Trophoblast cell (in vitro differentiated cells and primary cell): ENCODE results near the gene FYN.

Experiments used
- DNase-seq, 2 donors: peaks; one replicate each; pipeline ENCODE4 v3.0.0-alpha.2; 2016
- H2AFZ ChIP-seq: 2 replicates; pipeline ENCODE4 v1.6.1; 2013; ENCODE audit warnings: low read length, moderate library complexity, mild to moderate bottlenecking; ENCODE audit not compliant: insufficient read depth, poor library complexity
- H2AK5ac ChIP-seq: 2 replicates; pipeline ENCODE4 v1.6.1; 2013; ENCODE audit warnings: mild to moderate bottlenecking, low read length
- H2BK120ac ChIP-seq: 2 replicates; pipeline ENCODE4 v1.6.1; 2013; ENCODE audit warnings: low read length, mild to moderate bottlenecking, moderate library complexity; ENCODE audit not compliant: insufficient read depth, poor library complexity
- H2BK12ac ChIP-seq: 2 replicates; pipeline ENCODE4 v1.6.1; 2013; ENCODE audit warnings: mild to moderate bottlenecking, low read length, moderate library complexity
- H2BK5ac ChIP-seq: 2 replicates; pipeline ENCODE4 v1.6.1; 2013; ENCODE audit warnings: low read length, low read depth, moderate library complexity, mild to moderate bottlenecking; ENCODE audit not compliant: poor library complexity
- H3K14ac ChIP-seq: 2 replicates; pipeline ENCODE4 v1.6.1; 2013; ENCODE audit warnings: mild to moderate bottlenecking, low read length
- H3K18ac ChIP-seq: 2 replicates; pipeline ENCODE4 v1.6.1; 2013; ENCODE audit warnings: mild to moderate bottlenecking, low read length
- H3K23ac ChIP-seq: 2 replicates; pipeline ENCODE4 v1.6.1; 2013; ENCODE audit warnings: low read length
- H3K27ac ChIP-seq: 2 replicates; pipeline ENCODE4 v1.5.1; 2013; ENCODE audit warnings: low read depth, mild to moderate bottlenecking, inconsistent platforms, low read length, moderate library complexity
- H3K27me3 ChIP-seq: 2 replicates; pipeline ENCODE4 v1.6.1; 2013; ENCODE audit warnings: inconsistent platforms, mild to moderate bottlenecking, low read length, moderate library complexity; ENCODE audit not compliant: insufficient read depth
- H3K36me3 ChIP-seq, 2 experiments: 1 replicate in 1 of 2; 2 replicates in 1 of 2; pipeline ENCODE4 v1.6.1; 2013; ENCODE audit warnings: low read length in 2 of 2, mild to moderate bottlenecking in 2 of 2, moderate library complexity in 1 of 2; ENCODE audit not compliant: insufficient read depth in 2 of 2, control insufficient read depth in 1 of 2
- H3K4ac ChIP-seq: 2 replicates; pipeline ENCODE4 v1.6.1; 2013; ENCODE audit warnings: low read depth, mild to moderate bottlenecking, low read length, moderate library complexity
- H3K4me1 ChIP-seq, 2 experiments: 1 replicate in 1 of 2; 2 replicates in 1 of 2; pipeline ENCODE4 v1.6.1; 2013; ENCODE audit warnings: low read length in 2 of 2, mild to moderate bottlenecking in 2 of 2, moderate library complexity in 1 of 2; ENCODE audit not compliant: insufficient read depth in 2 of 2, control insufficient read depth in 1 of 2
- H3K4me2 ChIP-seq: 2 replicates; pipeline ENCODE4 v1.6.1; 2013; ENCODE audit warnings: inconsistent platforms, mild to moderate bottlenecking, low read length, moderate library complexity
- H3K4me3 ChIP-seq: 2 replicates; pipeline ENCODE4 v1.5.1; 2013; ENCODE audit warnings: mild to moderate bottlenecking, low read depth, low read length, inconsistent platforms
- H3K79me1 ChIP-seq: one replicate; pipeline ENCODE4 v1.6.1; 2013; ENCODE audit warnings: low read length
- H3K79me2 ChIP-seq: 2 replicates; pipeline ENCODE4 v1.6.1; 2013; ENCODE audit warnings: low read length, mild to moderate bottlenecking; ENCODE audit not compliant: control insufficient read depth, insufficient read depth, poor library complexity
- H3K9ac ChIP-seq: 2 replicates; pipeline ENCODE4 v1.6.1; 2013; ENCODE audit warnings: mild to moderate bottlenecking, low read length
- H3K9me3 ChIP-seq: 2 replicates; pipeline ENCODE4 v1.6.1; 2013; ENCODE audit warnings: low read depth, mild to moderate bottlenecking, control low read depth, inconsistent platforms, low read length; ENCODE audit not compliant: insufficient read depth
- H4K12ac ChIP-seq: 2 replicates; pipeline ENCODE4 v1.6.1; 2013; ENCODE audit warnings: low read depth, mild to moderate bottlenecking, low read length, moderate library complexity
- H4K8ac ChIP-seq: 2 replicates; pipeline ENCODE4 v1.6.1; 2013; ENCODE audit warnings: low read depth, mild to moderate bottlenecking, low read length, moderate library complexity
- H4K91ac ChIP-seq: one replicate; pipeline ENCODE4 v1.6.1; 2013; ENCODE audit warnings: low read depth, mild to moderate bottlenecking, low read length, moderate library complexity
- WGBS: extraction: QIAGEN DNeasy Blood & Tissue Kit; methylation state at CpG from one replicate; pipeline ENCODE4 v1.1.7; 2013; ENCODE audit warnings: missing lambda C conversion rate; ENCODE audit not compliant: insufficient read length, insufficient coverage; ENCODE audit errors: extremely low coverage; 5-methylcytosine and 5-hydroxymethylcytosine counted together

Gene FYN

GRCh38 chr6:111725446-111726112, 147.7 kb downstream of the FYN start:
- H3K27ac ChIP-seq: no peak overlapping the region
- no peaks in the 10 kb centered on the region for H3K79me1 ChIP-seq
- no peaks in the 10 kb centered on the region for H3K36me3 ChIP-seq
- no peaks in the 10 kb centered on the region for H3K4me1 ChIP-seq
- H3K9ac ChIP-seq: no peak overlapping the region
- H3K79me2 ChIP-seq: no peaks in the 10 kb centered on the region
- no CpG with 5 or more reads among the region's 7 CpGs for WGBS
- H3K27me3 ChIP-seq: no peaks in the 10 kb centered on the region
- H4K91ac ChIP-seq: no peak overlapping the region
- no peaks in the 10 kb centered on the region for H3K9me3 ChIP-seq
- no peak overlapping the region for H2BK12ac ChIP-seq
- no peak overlapping the region for H3K14ac ChIP-seq
- no peak overlapping the region for H3K4me2 ChIP-seq
- H3K4me3 ChIP-seq: no peak overlapping the region
- DNase-seq: no peak
- no peak overlapping the region for H3K18ac ChIP-seq
- H4K12ac ChIP-seq: no peak overlapping the region
- H2AK5ac ChIP-seq: no peak overlapping the region
- no peak overlapping the region for H2BK5ac ChIP-seq
- H3K23ac ChIP-seq: no peak overlapping the region
- H4K8ac ChIP-seq: no peak overlapping the region
- H2AFZ ChIP-seq: no peak overlapping the region
- no peak overlapping the region for H3K4ac ChIP-seq
- H2BK120ac ChIP-seq: no peak overlapping the region

GRCh38 chr6:111724505-111724904, 148.7 kb downstream of the FYN start:
- H2BK12ac ChIP-seq: no peak overlapping the region
- H4K8ac ChIP-seq: no peak overlapping the region
- no CpG with 5 or more reads among the region's 3 CpGs for WGBS
- no peaks in the 10 kb centered on the region for H3K9me3 ChIP-seq
- H3K4ac ChIP-seq: no peak overlapping the region
- no peaks in the 10 kb centered on the region for H3K4me1 ChIP-seq
- no peak overlapping the region for H2AK5ac ChIP-seq
- no peak overlapping the region for H4K12ac ChIP-seq
- H3K36me3 ChIP-seq: no peaks in the 10 kb centered on the region
- no peak overlapping the region for H3K27ac ChIP-seq
- H3K9ac ChIP-seq: no peak overlapping the region
- H2BK5ac ChIP-seq: no peak overlapping the region
- no peaks in the 10 kb centered on the region for H3K27me3 ChIP-seq
- H3K23ac ChIP-seq: no peak overlapping the region
- H3K4me3 ChIP-seq: no peak overlapping the region
- H3K79me2 ChIP-seq: no peaks in the 10 kb centered on the region
- no peak overlapping the region for H3K14ac ChIP-seq
- no peak for DNase-seq
- H2AFZ ChIP-seq: no peak overlapping the region
- H4K91ac ChIP-seq: no peak overlapping the region
- no peak overlapping the region for H3K4me2 ChIP-seq
- H3K79me1 ChIP-seq: no peaks in the 10 kb centered on the region
- H3K18ac ChIP-seq: no peak overlapping the region
- H2BK120ac ChIP-seq: no peak overlapping the region

GRCh38 chr6:111724039-111724438, 149.2 kb downstream of the FYN start:
- H3K23ac ChIP-seq: no peak overlapping the region
- no peak overlapping the region for H2BK12ac ChIP-seq
- DNase-seq: no peak
- no peak overlapping the region for H4K91ac ChIP-seq
- H4K12ac ChIP-seq: no peak overlapping the region
- no peak overlapping the region for H2BK5ac ChIP-seq
- no peak overlapping the region for H3K4me2 ChIP-seq
- H3K14ac ChIP-seq: no peak overlapping the region
- no peak overlapping the region for H3K4me3 ChIP-seq
- no peaks in the 10 kb centered on the region for H3K79me2 ChIP-seq
- H2AFZ ChIP-seq: no peak overlapping the region
- H3K27ac ChIP-seq: no peak overlapping the region
- peaks cover 0 to 2% of the 10 kb centered on the region in 2 experiments for H3K36me3 ChIP-seq
- no peak overlapping the region for H3K4ac ChIP-seq
- H3K9ac ChIP-seq: no peak overlapping the region
- H2BK120ac ChIP-seq: no peak overlapping the region
- no CpG with 5 or more reads among the region's 5 CpGs for WGBS
- no peak overlapping the region for H2AK5ac ChIP-seq
- H3K4me1 ChIP-seq: no peaks in the 10 kb centered on the region
- H3K79me1 ChIP-seq: no peaks in the 10 kb centered on the region
- H3K9me3 ChIP-seq: no peaks in the 10 kb centered on the region
- H4K8ac ChIP-seq: no peak overlapping the region
- no peak overlapping the region for H3K18ac ChIP-seq
- no peaks in the 10 kb centered on the region for H3K27me3 ChIP-seq

- Histone ChIP-seq H3K36me3 (peaks cover 0 to 5% of the 10 kb centered on the region in 2 experiments), H3K4ac (no peak overlapping the region), H3K27me3 (no peaks in the 10 kb centered on the region), H3K27ac (no peak overlapping the region), H3K4me2 (no peak overlapping the region), H3K79me2 (no peaks in the 10 kb centered on the region), H4K91ac (no peak overlapping the region), H3K9me3 (no peaks in the 10 kb centered on the region), H3K14ac (no peak overlapping the region), H2BK12ac (no peak overlapping the region), H4K12ac (no peak overlapping the region), H3K4me3 (no peak overlapping the region), H4K8ac (no peak overlapping the region), H2AFZ (no peak overlapping the region), H3K18ac (no peak overlapping the region), H3K4me1 (no peaks in the 10 kb centered on the region), H2AK5ac (no peak overlapping the region), H3K79me1 (no peaks in the 10 kb centered on the region), H2BK120ac (no peak overlapping the region), H3K23ac (no peak overlapping the region), H3K9ac (no peak overlapping the region), H2BK5ac (no peak overlapping the region)
- WGBS: no CpG with 5 or more reads among the region's 7 CpGs
- no peak for DNase-seq
Measured at GRCh38 chr6:111723412-111723970, 149.8 kb downstream of the FYN start.
